Ishikawa (cell line): ENCODE results near the gene SPRING1.

ENCODE experiments used
- CEBPB ChIP-seq: IDR thresholded peaks from 2 replicates; pipeline ENCODE4 v1.6.1; 2012
- CREB1 ChIP-seq: IDR thresholded peaks from 2 replicates; pipeline ENCODE4 v1.6.1; 2012; ENCODE audit warnings: low read depth
- EGR1 ChIP-seq: IDR thresholded peaks from 2 replicates; pipeline ENCODE4 v1.6.1; 2012
- EP300 ChIP-seq: IDR thresholded peaks from 2 replicates; pipeline ENCODE4 v1.6.1; 2012; ENCODE audit warnings: borderline replicate concordance
- FOXM1 ChIP-seq: IDR thresholded peaks from 2 replicates; pipeline ENCODE4 v1.6.1; 2012; ENCODE audit warnings: low read depth, borderline replicate concordance
- MAX ChIP-seq: IDR thresholded peaks from 2 replicates; pipeline ENCODE4 v1.6.1; 2012
- NFIC ChIP-seq: IDR thresholded peaks from 2 replicates; pipeline ENCODE4 v1.6.1; 2012
- RAD21 ChIP-seq: IDR thresholded peaks from 2 replicates; pipeline ENCODE4 v1.6.1; 2012; ENCODE audit warnings: low read depth
- REST ChIP-seq: IDR thresholded peaks from 2 replicates; pipeline ENCODE4 v1.6.1; 2012; ENCODE audit warnings: low read depth, mild to moderate bottlenecking
- TAF1 ChIP-seq: IDR thresholded peaks from 2 replicates; pipeline ENCODE4 v1.6.1; 2012; ENCODE audit warnings: low read depth, mild to moderate bottlenecking
- TCF12 ChIP-seq: IDR thresholded peaks from 2 replicates; pipeline ENCODE4 v1.6.1; 2012; ENCODE audit warnings: low read depth
- TEAD4 ChIP-seq: IDR thresholded peaks from 2 replicates; pipeline ENCODE4 v1.6.1; 2012
- USF1 ChIP-seq: IDR thresholded peaks from 2 replicates; pipeline ENCODE4 v1.6.1; 2012
- YY1 ChIP-seq: IDR thresholded peaks from 2 replicates; pipeline ENCODE4 v1.6.1; 2012; ENCODE audit warnings: low read depth
- ZBTB7A ChIP-seq: IDR thresholded peaks from 2 replicates; pipeline ENCODE4 v1.6.1; 2012; ENCODE audit warnings: low read depth

The SPRING1 gene

GRCh38 chr12:116744766-116745165 is 6.9 kb upstream of the SPRING1 start:
- TF ChIP-seq MAX (no peak), TEAD4 (no peak), ZBTB7A (no peak), TCF12 (no peak), FOXM1 (no peak), TAF1 (no peak), USF1 (no peak), NFIC (no peak), REST (no peak)

- TF ChIP-seq NFIC (no peak), TCF12 (no peak), CREB1 (no peak), FOXM1 (no peak), EP300 (no peak), USF1 (no peak), YY1 (no peak), CEBPB (no peak), EGR1 (no peak), TAF1 (no peak), MAX (no peak)
Observed at GRCh38 chr12:116739381-116739887, 1.6 kb upstream of the SPRING1 start.

GRCh38 chr12:116736962-116737773 is 701 bp downstream of the SPRING1 start:
- TF ChIP-seq TAF1, result no peak
- no peak for TF ChIP-seq CEBPB
- TF ChIP-seq CREB1, result no peak

GRCh38 chr12:116735951-116736599 is 1.8 kb downstream of the SPRING1 start:
- no peak for TF ChIP-seq RAD21
- no peak for TF ChIP-seq FOXM1
- no peak for TF ChIP-seq NFIC
- no peak for TF ChIP-seq TCF12
- no peak for TF ChIP-seq TEAD4
- no peak for TF ChIP-seq EGR1
- no peak for TF ChIP-seq EP300
- TF ChIP-seq CREB1, result no peak
- TF ChIP-seq USF1, result no peak
- TF ChIP-seq YY1, result no peak
- TF ChIP-seq ZBTB7A, result no peak
- no peak for TF ChIP-seq MAX

- no peak for TF ChIP-seq YY1
- TF ChIP-seq TCF12, result no peak
- TF ChIP-seq RAD21, result no peak
- TF ChIP-seq EGR1, result no peak
- no peak for TF ChIP-seq NFIC
- TF ChIP-seq USF1, result no peak
- TF ChIP-seq MAX, result no peak
- no peak for TF ChIP-seq FOXM1
- no peak for TF ChIP-seq CEBPB
- TF ChIP-seq TAF1, result no peak
- no peak for TF ChIP-seq REST
- TF ChIP-seq CREB1, result no peak
- no peak for TF ChIP-seq TEAD4
- TF ChIP-seq ZBTB7A, result no peak
- TF ChIP-seq EP300, result no peak
Observed at GRCh38 chr12:116735084-116735483, 2.8 kb downstream of the SPRING1 start.
